Smooth muscle cell (in vitro differentiated cells): ENCODE measurements around the gene ZNF462. TPM values are rescaled to one million over a fixed set of nuclear protein-coding genes. Genes with fewer than 3 reads are reported as not detected.

Source experiments
- DNase-seq: peaks from one replicate; lab custom pipeline; 2025; ENCODE audit not compliant: unreplicated experiment; lab: John Stamatoyannopoulos, UW
- H2AFZ ChIP-seq: fragments of 200-600 bp; sonication (generic); 2 replicates; pipeline ENCODE4 v1.6.0; 2016; ENCODE audit warnings: antibody characterized with exemption, low read depth, mild to moderate bottlenecking
- H3F3A ChIP-seq: fragments of 200-600 bp; sonication (generic); 2 replicates; pipeline ENCODE4 v1.6.0; 2017; ENCODE audit warnings: antibody characterized with exemption, low read depth
- H3K27ac ChIP-seq: fragments of 200-600 bp; sonication (generic); 2 replicates; pipeline ENCODE4 v1.5.1; 2016; ENCODE audit warnings: low read depth, mild to moderate bottlenecking
- H3K27me3 ChIP-seq: fragments of 200-600 bp; sonication (generic); 2 replicates; pipeline ENCODE4 v1.6.1; 2016; ENCODE audit warnings: low read depth, mild to moderate bottlenecking
- H3K36me3 ChIP-seq: fragments of 200-600 bp; sonication (generic); 2 replicates; pipeline ENCODE4 v1.5.1; 2016; ENCODE audit warnings: low read depth
- H3K4me1 ChIP-seq: fragments of 200-600 bp; sonication (generic); 2 replicates; pipeline ENCODE4 v1.5.1; 2016; ENCODE audit warnings: low read depth
- H3K4me2 ChIP-seq: fragments of 200-600 bp; sonication (generic); 2 replicates; pipeline ENCODE4 v1.6.0; 2016; ENCODE audit warnings: mild to moderate bottlenecking
- H3K4me3 ChIP-seq: fragments of 200-600 bp; sonication (generic); 2 replicates; pipeline ENCODE4 v1.5.1; 2016; ENCODE audit warnings: mild to moderate bottlenecking
- H3K79me2 ChIP-seq: fragments of 200-600 bp; sonication (generic); 2 replicates; pipeline ENCODE4 v1.6.0; 2016; ENCODE audit warnings: low read depth, mild to moderate bottlenecking
- H3K9ac ChIP-seq: fragments of 200-600 bp; sonication (generic); 2 replicates; pipeline ENCODE4 v1.6.0; 2016; ENCODE audit warnings: low read depth
- H3K9me3 ChIP-seq: fragments of 200-600 bp; sonication (generic); replicated peaks from 2 replicates; pipeline ENCODE4 v1.5.1; 2016; ENCODE audit warnings: low read depth
- H4K20me1 ChIP-seq: fragments of 200-600 bp; sonication (generic); 2 replicates; pipeline ENCODE4 v1.6.0; 2016; ENCODE audit warnings: low read depth
- CTCF ChIP-seq: fragments of 200-600 bp; sonication (generic); IDR thresholded peaks from 2 replicates; pipeline ENCODE4 v1.5.1; 2017; ENCODE audit warnings: borderline replicate concordance, mild to moderate bottlenecking, antibody characterized with exemption; ENCODE audit not compliant: insufficient read depth, poor library complexity, severe bottlenecking
- WGBS: methylation state at CpG from one replicate; pipeline ENCODE4 v1.1.7; 2016; ENCODE audit warnings: low lambda C conversion rate; 5-methylcytosine and 5-hydroxymethylcytosine counted together
- polyA plus RNA-seq: library from polyadenylated mRNA; unstranded; fragments of >200 nt; fragmentation: Nextera tagmentation; extraction: Ambion mirVana; gene quantifications from 2 replicates; pipeline ENCODE4 v1.2.1, GENCODE V29; 2016
- total RNA-seq: library from RNA; depleted of rRNA; stranded (reverse); fragments of >200 nt; gene quantifications from 2 replicates; pipeline ENCODE4 v1.2.3, GENCODE V29; 2014

Gene ZNF462
- total and polyA plus RNA-seq, 2 experiments from 2014 or later: 9.1 to 32.2 TPM

GRCh38 chr9:106830527-106831150, 32.3 kb upstream of the ZNF462 start:
- no peaks in the 10 kb centered on the region for H4K20me1 ChIP-seq
- no peaks in the 10 kb centered on the region for H3K79me2 ChIP-seq
- 81% methylated on average over 4 of the region's 4 CpGs for WGBS
- peaks cover 9% of the 10 kb centered on the region for H3K9me3 ChIP-seq
- no peaks in the 10 kb centered on the region for H3K4me1 ChIP-seq
- peak overlapping the region; percentile 54 for H3K27ac ChIP-seq
- H2AFZ ChIP-seq: peak overlapping the region; percentile 11
- H3K4me3 ChIP-seq: no peak overlapping the region
- no peak overlapping the region for H3K4me2 ChIP-seq
- DNase-seq: no peak
- no peaks in the 10 kb centered on the region for H3F3A ChIP-seq
- no peaks in the 10 kb centered on the region for H3K36me3 ChIP-seq
- no peak overlapping the region for H3K9ac ChIP-seq
- TF ChIP-seq CTCF: no peak
- H3K27me3 ChIP-seq: no peaks in the 10 kb centered on the region

- Histone ChIP-seq H3F3A (no peaks in the 10 kb centered on the region), H3K36me3 (no peaks in the 10 kb centered on the region), H3K27me3 (no peaks in the 10 kb centered on the region), H4K20me1 (no peaks in the 10 kb centered on the region), H3K4me3 (no peak overlapping the region), H3K4me2 (no peak overlapping the region), H2AFZ (no peak overlapping the region), H3K79me2 (no peaks in the 10 kb centered on the region), H3K4me1 (no peaks in the 10 kb centered on the region), H3K9me3 (peaks cover 9% of the 10 kb centered on the region), H3K9ac (no peak overlapping the region), H3K27ac (no peak overlapping the region)
- TF ChIP-seq CTCF: no peak
- DNase-seq: no peak
Observed at GRCh38 chr9:106834888-106835287, 28.1 kb upstream of the ZNF462 start.

- H3K4me2 ChIP-seq: no peak overlapping the region
- DNase-seq: no peak
- no peaks in the 10 kb centered on the region for H3K79me2 ChIP-seq
- no peak for TF ChIP-seq CTCF
- H3K9me3 ChIP-seq: peaks cover 9% of the 10 kb centered on the region
- H3K27me3 ChIP-seq: no peaks in the 10 kb centered on the region
- H4K20me1 ChIP-seq: no peaks in the 10 kb centered on the region
- H3K4me1 ChIP-seq: no peaks in the 10 kb centered on the region
- no peak overlapping the region for H3K9ac ChIP-seq
- no peaks in the 10 kb centered on the region for H3K36me3 ChIP-seq
- no peak overlapping the region for H3K27ac ChIP-seq
- H2AFZ ChIP-seq: no peak overlapping the region
- no peak overlapping the region for H3K4me3 ChIP-seq
- no peaks in the 10 kb centered on the region for H3F3A ChIP-seq
- WGBS: 100% methylated on average over 2 of the region's 2 CpGs
Observed at GRCh38 chr9:106835840-106836239, 27.1 kb upstream of the ZNF462 start.

GRCh38 chr9:106843371-106843770, 19.6 kb upstream of the ZNF462 start:
- no peaks in the 10 kb centered on the region for H3K79me2 ChIP-seq
- H3K4me3 ChIP-seq: no peak overlapping the region
- 86% methylated on average over 1 of the region's 1 CpG for WGBS
- no peaks in the 10 kb centered on the region for H3K27me3 ChIP-seq
- no peak overlapping the region for H3K9ac ChIP-seq
- no peak for TF ChIP-seq CTCF
- H3K4me1 ChIP-seq: no peaks in the 10 kb centered on the region
- no peak overlapping the region for H2AFZ ChIP-seq
- H4K20me1 ChIP-seq: no peaks in the 10 kb centered on the region
- no peaks in the 10 kb centered on the region for H3F3A ChIP-seq
- DNase-seq: no peak
- H3K4me2 ChIP-seq: no peak overlapping the region
- H3K9me3 ChIP-seq: no peaks in the 10 kb centered on the region
- no peak overlapping the region for H3K27ac ChIP-seq
- H3K36me3 ChIP-seq: no peaks in the 10 kb centered on the region
